ENCODE measurements around the gene NR3C1. TPM values are rescaled to one million over a fixed set of nuclear protein-coding genes. Genes with fewer than 3 reads are reported as not detected.

NR3C1 gene
- total and polyA plus RNA-seq, 2 of the 13 experiments (the other 11 are each of a cell fraction or from before 2014, with no cell fraction given), result 10.0 to 24.3 TPM

- TF ChIP-seq ZBTB33 (CRISPR knock-in tag; IDR thresholded peaks at IDR 0.05) (peak; percentile 74), ZFX (CRISPR knock-in tag; IDR thresholded peaks at IDR 0.05; ENCODE audit: low read depth) (no peak), ZNF44 (CRISPR knock-in tag; IDR thresholded peaks at IDR 0.05) (no peak), RFXANK (CRISPR knock-in tag; IDR thresholded peaks at IDR 0.05) (no peak), PATZ1 (CRISPR knock-in tag; IDR thresholded peaks at IDR 0.05) (peak; percentile 49; the same call in 1 of the 2 replicates), SALL1 (CRISPR knock-in tag; IDR thresholded peaks at IDR 0.05) (peak; percentile 42; the same call in 1 of the 2 replicates), ZNF33A (CRISPR knock-in tag; IDR thresholded peaks at IDR 0.05; ENCODE audit: borderline replicate concordance) (no peak), ZNF326 (CRISPR knock-in tag; IDR thresholded peaks at IDR 0.05; ENCODE audit: borderline replicate concordance) (no peak), TARDBP (CRISPR knock-in tag; IDR thresholded peaks at IDR 0.05) (peak; percentile 76), MLXIP (CRISPR knock-in tag; IDR thresholded peaks at IDR 0.05; ENCODE audit: borderline replicate concordance) (no peak), ZNF605 (CRISPR knock-in tag; IDR thresholded peaks at IDR 0.05) (no peak), PAXIP1 (CRISPR knock-in tag; conservative IDR thresholded peaks at IDR 0.05) (peak; percentile 60), ZBTB3 (CRISPR knock-in tag; IDR thresholded peaks at IDR 0.05; ENCODE audit: borderline replicate concordance, low read depth) (no peak), ETV5 (CRISPR knock-in tag; IDR thresholded peaks at IDR 0.05; ENCODE audit: borderline replicate concordance) (peak; percentile 71), BCL6 (CRISPR knock-in tag; IDR thresholded peaks at IDR 0.05) (peak; percentile 21; the same call in 1 of the 2 replicates)
Measured at GRCh38 chr5:143279698-143280097, 123.8 kb downstream of the NR3C1 start (continued).

Measured in HepG2 (cell line).